GM21737 (cell line): ENCODE measurements around the gene GRID1.

Source experiments
- ATAC-seq: cut with Tn5 transposase; IDR thresholded peaks from one replicate; pipeline ENCODE4 v1.9.1; 2021; ENCODE audit warnings: mild to moderate bottlenecking, moderate library complexity; ENCODE audit not compliant: unreplicated experiment

The GRID1 gene

GRCh38 chr10:85921789-85922188 is 444.8 kb downstream of the GRID1 start:
- ATAC-seq: no peak

GRCh38 chr10:85920311-85920710 is 446.3 kb downstream of the GRID1 start:
- ATAC-seq: no peak

- ATAC-seq: no peak
Measured at GRCh38 chr10:85919491-85920021, 447.0 kb downstream of the GRID1 start.

GRCh38 chr10:85918371-85918770 is 448.2 kb downstream of the GRID1 start:
- no peak for ATAC-seq

- no peak for ATAC-seq
Measured at GRCh38 chr10:85917601-85918000, 449.0 kb downstream of the GRID1 start.

GRCh38 chr10:85916994-85917573 is 449.5 kb downstream of the GRID1 start:
- no peak for ATAC-seq

- ATAC-seq: no peak
Measured at GRCh38 chr10:85916286-85916685, 450.3 kb downstream of the GRID1 start.

- ATAC-seq: no peak
Measured at GRCh38 chr10:85915245-85915846, 451.2 kb downstream of the GRID1 start.

- ATAC-seq: no peak
Measured at GRCh38 chr10:85914720-85915119, 451.9 kb downstream of the GRID1 start.

- no peak for ATAC-seq
Measured at GRCh38 chr10:85908462-85908861, 458.1 kb downstream of the GRID1 start.

GRCh38 chr10:85902051-85902450 is 464.5 kb downstream of the GRID1 start:
- no peak for ATAC-seq

- no peak for ATAC-seq
Measured at GRCh38 chr10:85901599-85901998, 465.0 kb downstream of the GRID1 start.

GRCh38 chr10:85900487-85900886 is 466.1 kb downstream of the GRID1 start:
- no peak for ATAC-seq

- no peak for ATAC-seq
Measured at GRCh38 chr10:85900061-85900460, 466.5 kb downstream of the GRID1 start.

- no peak for ATAC-seq
Measured at GRCh38 chr10:85891472-85891871, 475.1 kb downstream of the GRID1 start.

GRCh38 chr10:85888559-85888958 is 478.0 kb downstream of the GRID1 start:
- ATAC-seq: no peak

- no peak for ATAC-seq
Measured at GRCh38 chr10:85888004-85888403, 478.6 kb downstream of the GRID1 start.

- no peak for ATAC-seq
Measured at GRCh38 chr10:85874208-85874607, 492.4 kb downstream of the GRID1 start.

GRCh38 chr10:85873063-85873462 is 493.5 kb downstream of the GRID1 start:
- no peak for ATAC-seq

- ATAC-seq: no peak
Measured at GRCh38 chr10:85868627-85869499, 497.7 kb downstream of the GRID1 start.

GRCh38 chr10:85864868-85865526 is 501.6 kb downstream of the GRID1 start:
- ATAC-seq: no peak
